H1 (cell line): ENCODE measurements around the gene BCL11A. TPM values are rescaled to one million over a fixed set of nuclear protein-coding genes. Genes with fewer than 3 reads are reported as not detected.

Source experiments
- CTCF ChIA-PET: fragments of 300-600 bp; sonication (Branson Sonifier 250); formaldehyde crosslinking; loops from one replicate; lab custom pipeline; 2021; ENCODE audit not compliant: partially characterized antibody; lab: Charles Lee
- POLR2A ChIA-PET: fragments of 300-600 bp; sonication (Branson Sonifier 250); formaldehyde crosslinking; loops from one replicate; lab custom pipeline; 2021; ENCODE audit warnings: inconsistent platforms; ENCODE audit not compliant: partially characterized antibody; lab: Charles Lee
- DNase-seq, 2 experiments: peaks; one replicate each; pipeline versions ENCODE4 v3.0.0 to v3.0.0-alpha.2; 2010 to 2022; ENCODE audit warnings: low spot score in 2 of 2, low read depth in 1 of 2, mixed read lengths in 1 of 2
- FAIRE-seq: peaks from 2 replicates; lab custom pipeline; 2011; peaks lifted over from hg19 to GRCh38; lab: Jason Lieb, UNC
- H2AFZ ChIP-seq: 2 replicates; pipeline ENCODE4 v1.8.1; 2012; ENCODE audit warnings: low read length, inconsistent platforms
- H2AK5ac ChIP-seq: 2 replicates; pipeline ENCODE4 v1.6.1; 2013; ENCODE audit warnings: low read depth, low read length
- H2BK120ac ChIP-seq: replicated peaks from 2 replicates; pipeline ENCODE3; 2013; ENCODE audit warnings: low read depth, low read length, inconsistent platforms
- H2BK12ac ChIP-seq: 2 replicates; pipeline ENCODE4 v1.6.1; 2013; ENCODE audit warnings: low read depth, low read length
- H2BK15ac ChIP-seq: 2 replicates; pipeline ENCODE4 v1.6.1; 2013; ENCODE audit warnings: low read length
- H2BK20ac ChIP-seq: 2 replicates; pipeline ENCODE4 v1.6.1; 2013; ENCODE audit warnings: low read length
- H2BK5ac ChIP-seq: 2 replicates; pipeline ENCODE4 v1.6.1; 2013; ENCODE audit warnings: low read depth, low read length
- H3K14ac ChIP-seq: 2 replicates; pipeline ENCODE4 v1.6.1; 2013; ENCODE audit warnings: inconsistent platforms; ENCODE audit not compliant: insufficient read length
- H3K18ac ChIP-seq: 2 replicates; pipeline ENCODE4 v1.6.1; 2013; ENCODE audit warnings: low read length; ENCODE audit errors: extremely low read depth
- H3K23ac ChIP-seq: 2 replicates; pipeline ENCODE4 v1.6.1; 2013; ENCODE audit warnings: inconsistent platforms; ENCODE audit not compliant: insufficient read length
- H3K23me2 ChIP-seq: 2 replicates; pipeline ENCODE4 v1.6.1; 2013; ENCODE audit warnings: low read depth, low read length
- H3K27ac ChIP-seq: 2 replicates; pipeline ENCODE4 v1.6.1; 2011; ENCODE audit warnings: low read depth, low read length, inconsistent platforms
- H3K27me3 ChIP-seq, 4 experiments: replicated peaks in 1 of 4; 1 replicate in 1 of 4; 2 replicates in 3 of 4; pipeline versions ENCODE4 v1.6.1 to v1.8.1; 2011 to 2013; ENCODE audit warnings: low read length in 3 of 4, mild to moderate bottlenecking in 3 of 4, inconsistent platforms in 2 of 4, mixed read lengths in 2 of 4, moderate library complexity in 1 of 4; ENCODE audit not compliant: control insufficient read depth in 3 of 4, insufficient read depth in 3 of 4; ENCODE audit errors: extremely low read depth in 1 of 4
- H3K36me3 ChIP-seq, 4 experiments: 2 replicates each; pipeline versions ENCODE4 v1.6.1 to v1.8.1; 2011 to 2013; ENCODE audit warnings: mild to moderate bottlenecking in 4 of 4, low read length in 3 of 4, moderate library complexity in 2 of 4, control low read depth in 1 of 4, inconsistent platforms in 1 of 4; ENCODE audit not compliant: insufficient read depth in 4 of 4, control insufficient read depth in 2 of 4
- H3K4ac ChIP-seq: replicated peaks from 2 replicates; pipeline ENCODE3; 2013; ENCODE audit warnings: low read length, low read depth, mixed read lengths, inconsistent platforms; ENCODE audit not compliant: insufficient read length
- H3K4me1 ChIP-seq, 4 experiments: replicated peaks in 1 of 4; 1 replicate in 1 of 4; 2 replicates in 3 of 4; pipeline versions ENCODE4 v1.6.1 to v1.8.1; 2011 to 2013; ENCODE audit warnings: low read length in 3 of 4, inconsistent platforms in 2 of 4, mixed read lengths in 1 of 4; ENCODE audit not compliant: insufficient read depth in 4 of 4, control insufficient read depth in 3 of 4
- H3K4me2 ChIP-seq, 2 experiments: 2 replicates each; pipeline versions ENCODE4 v1.6.1 to v1.8.1; 2011 to 2013; ENCODE audit warnings: low read depth in 2 of 2, low read length in 2 of 2, control low read depth in 1 of 2, inconsistent platforms in 1 of 2, mild to moderate bottlenecking in 1 of 2; ENCODE audit not compliant: insufficient read depth in 1 of 2
- H3K4me3 ChIP-seq, 4 experiments: fragments of 200-600, 300-600 bp in 1 of 4; sonication (generic), shearing (Covaris generic), sonication (Bioruptor Twin) in 1 of 4; 2 replicates each; pipeline versions ENCODE4 v1.5.1 to v1.8.1; 2011 to 2016; ENCODE audit warnings: low read length in 4 of 4, low read depth in 3 of 4, control low read depth in 2 of 4, inconsistent platforms in 2 of 4, mild to moderate bottlenecking in 2 of 4, mixed read lengths in 1 of 4, moderate library complexity in 1 of 4; ENCODE audit not compliant: insufficient read depth in 2 of 4; ENCODE audit errors: extremely low read depth in 1 of 4
- H3K56ac ChIP-seq: replicated peaks from 2 replicates; pipeline ENCODE3; 2013; ENCODE audit warnings: low read depth, mild to moderate bottlenecking, mixed read lengths, low read length, inconsistent platforms; ENCODE audit not compliant: insufficient read length
- H3K79me1 ChIP-seq: 2 replicates; pipeline ENCODE4 v1.6.1; 2013; ENCODE audit warnings: low read depth, low read length, control low read depth
- H3K79me2 ChIP-seq, 2 experiments: 2 replicates each; pipeline versions ENCODE4 v1.6.1 to v1.8.1; 2012 to 2013; ENCODE audit warnings: low read length in 2 of 2, mild to moderate bottlenecking in 2 of 2, inconsistent platforms in 1 of 2; ENCODE audit not compliant: insufficient read depth in 2 of 2, control insufficient read depth in 1 of 2
- H3K9ac ChIP-seq, 4 experiments: replicated peaks in 1 of 4; 1 replicate in 1 of 4; 2 replicates in 3 of 4; pipeline versions ENCODE4 v1.6.1 to v1.8.1; 2011 to 2013; ENCODE audit warnings: low read depth in 3 of 4, low read length in 3 of 4, control low read depth in 2 of 4, mild to moderate bottlenecking in 2 of 4, moderate library complexity in 2 of 4, inconsistent platforms in 1 of 4; ENCODE audit errors: extremely low read depth in 1 of 4
- H3K9me3 ChIP-seq, 2 experiments: 2 replicates each; pipeline versions ENCODE4 v1.6.1 to v1.8.1; 2012 to 2013; ENCODE audit warnings: mild to moderate bottlenecking in 2 of 2, moderate library complexity in 2 of 2, control low read depth in 1 of 2, inconsistent platforms in 1 of 2, low read depth in 1 of 2, low read length in 1 of 2, mixed read lengths in 1 of 2; ENCODE audit not compliant: insufficient read depth in 2 of 2
- H4K20me1 ChIP-seq, 2 experiments: replicated peaks in 1 of 2; 2 replicates each; pipeline versions ENCODE3 to v1.8.1; 2011 to 2013; ENCODE audit warnings: inconsistent platforms in 2 of 2, low read length in 2 of 2, mild to moderate bottlenecking in 1 of 2; ENCODE audit not compliant: insufficient read depth in 2 of 2, control insufficient read depth in 1 of 2
- H4K5ac ChIP-seq: 2 replicates; pipeline ENCODE4 v1.6.1; 2013; ENCODE audit warnings: low read length, low read depth, mixed read lengths, inconsistent platforms; ENCODE audit not compliant: insufficient read length
- H4K8ac ChIP-seq: 2 replicates; pipeline ENCODE4 v1.8.0; 2013; ENCODE audit warnings: mild to moderate bottlenecking, moderate library complexity, low read length, inconsistent platforms; ENCODE audit not compliant: insufficient read depth; ENCODE audit errors: extremely low read depth
- H4K91ac ChIP-seq: replicated peaks from 2 replicates; pipeline ENCODE3; 2013; ENCODE audit warnings: low read length, mixed read lengths, inconsistent platforms; ENCODE audit not compliant: insufficient read length
- KDM1A ChIP-seq: fragments of 200-600, 300-600 bp; sonication (generic); IDR thresholded peaks from 2 replicates; pipeline ENCODE4 v1.7.1; 2016; ENCODE audit warnings: mild to moderate bottlenecking, low read length, borderline replicate concordance
- SP1 ChIP-seq: IDR thresholded peaks from 2 replicates; pipeline ENCODE4 v1.6.1; 2011; ENCODE audit warnings: low read depth, low read length
- USF2 ChIP-seq: IDR thresholded peaks from 2 replicates; pipeline ENCODE4 v1.6.1; 2011; ENCODE audit warnings: low read length, improper control_type of control experiment
- WGBS, 2 experiments: shearing (Covaris generic) in 1 of 2; methylation state at CpG; one replicate each; pipeline versions ENCODE4 v1.1.6 to v1.1.7; 2013 to 2015; ENCODE audit warnings: low lambda C conversion rate in 2 of 2, mixed read lengths in 2 of 2, inconsistent platforms in 1 of 2, low coverage in 1 of 2, missing lambda C conversion rate in 1 of 2; ENCODE audit not compliant: insufficient replicate concordance in 2 of 2, insufficient coverage in 1 of 2, insufficient read length in 1 of 2; ENCODE audit errors: extremely low coverage in 1 of 2, missing lambda C conversion rate in 1 of 2; 5-methylcytosine and 5-hydroxymethylcytosine counted together
- polyA plus RNA-seq, 7 experiments: library from polyadenylated mRNA; depleted of rRNA in 3 of 7; stranded (reverse) in 5 of 7; unstranded in 2 of 7; fragments of >200 nt in 5 of 7; fragments of 200-250 nt in 2 of 7; gene quantifications; 1 replicate in 5 of 7; 2 replicates in 1 of 7; 4 replicates in 1 of 7; pipeline versions ENCODE4 v1.2.1 to v1.2.3, GENCODE V29; 2011 to 2013; ENCODE audit warnings: missing spikeins in 2 of 7, mixed read lengths in 2 of 7
- total RNA-seq: library from RNA; stranded (reverse); fragmentation: NEBNext Ultra II Directional; extraction: Animal tissue kit (Norgen Biotek cat#: 25700); gene quantifications from 2 replicates; pipeline ENCODE4 v1.2.1, GENCODE V29; 2021
- TF ChIP-seq, protein P1 (sequence below): IDR thresholded peaks from 2 replicates; pipeline ENCODE4 v1.6.1; 2012; ENCODE audit warnings: inconsistent platforms

Gene BCL11A
- total and polyA plus RNA-seq, 2 of the 8 experiments (the other 6 are each of a cell fraction or from before 2014, with no cell fraction given) = 11.9 to 59.3 TPM

- Histone ChIP-seq H3K27me3 (no peaks in the 10 kb centered on the region), H4K5ac (no peak overlapping the region), H3K23me2 (no peaks in the 10 kb centered on the region), H3K18ac (no peak overlapping the region), H3K27ac (no peak overlapping the region), H2BK12ac (no peak overlapping the region), H3K79me1 (no peaks in the 10 kb centered on the region), H3K23ac (no peak overlapping the region), H3K9me3 (no peaks in the 10 kb centered on the region), H3K9ac (no peak overlapping the region), H2BK20ac (no peak overlapping the region), H4K20me1 (no peaks in the 10 kb centered on the region), H3K4me2 (peak overlapping the region; percentile 26 to 39; a peak in 1 of 4 replicates), H3K4ac (no peak overlapping the region), H2BK5ac (no peak overlapping the region), H2BK15ac (no peak overlapping the region), H2AK5ac (no peak overlapping the region), H3K79me2 (no peaks in the 10 kb centered on the region), H3K4me3 (no peak overlapping the region), H3K4me1 (peaks cover 3 to 8% (median 3%) of the 10 kb centered on the region in 4 experiments; a peak in 4 of 7 replicates), H3K14ac (no peak overlapping the region), H3K56ac (no peak overlapping the region), H2AFZ (no peak overlapping the region), H2BK120ac (no peak overlapping the region), H4K91ac (no peak overlapping the region), H3K36me3 (no peaks in the 10 kb centered on the region), H4K8ac (no peak overlapping the region)
- ChIA-PET CTCF (interaction anchor here (0.6 to 1.1 kb wide), 2 partner anchors 40 to 700 kb away, joined by 3 to 4 read pairs; no protein-coding TSS in a partner anchor), POLR2A (no interaction called here)
- DNase-seq (no peak), FAIRE-seq (no peak)
- TF ChIP-seq SP1 (no peak), USF2 (no peak), KDM1A (no peak)
- TF ChIP-seq, protein P1, sequence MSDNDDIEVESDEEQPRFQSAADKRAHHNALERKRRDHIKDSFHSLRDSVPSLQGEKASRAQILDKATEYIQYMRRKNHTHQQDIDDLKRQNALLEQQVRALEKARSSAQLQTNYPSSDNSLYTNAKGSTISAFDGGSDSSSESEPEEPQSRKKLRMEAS = no peak
- WGBS, 2 experiments = 89% methylated on average over 6 of the region's 6 CpGs; no CpG with 5 or more reads in 1 of the 2 experiments
Measured at GRCh38 chr2:60602388-60602787, 48.9 kb upstream of the BCL11A start.
